Measurements from ENCODE around the gene CDC37L1.

The CDC37L1 gene

GRCh38 chr9:4662108-4662988 is 17.0 kb upstream of the CDC37L1 start, which contains the start of gene PLPP6:
Gene PLPP6, plus strand, starts transcription at chr9:4662294. Its CDS starts 82 bp downstream, at chr9:4662376.
- TF ChIP-seq GATA1 (IDR thresholded peaks at IDR 0.05; ENCODE audit: low read depth, low read length) (no peak), POLR2A (IDR thresholded peaks at IDR 0.05; ENCODE audit: low read length) (peak; percentile 72)
- peak; percentile 78 to 89 for DNase-seq

- TF ChIP-seq POLR2A (IDR thresholded peaks at IDR 0.05; ENCODE audit: low read length) = no peak
- no peak for TF ChIP-seq GATA1 (IDR thresholded peaks at IDR 0.05; ENCODE audit: low read depth, low read length)
- DNase-seq = peak in 1 of 2 experiments; percentile 25
Observed at GRCh38 chr9:4662989-4663792, 16.2 kb upstream of the CDC37L1 start.

GRCh38 chr9:4663956-4664355 is 15.4 kb upstream of the CDC37L1 start:
- DNase-seq = no peak
- no peak for TF ChIP-seq POLR2A (IDR thresholded peaks at IDR 0.05; ENCODE audit: low read length)
- no peak for TF ChIP-seq GATA1 (IDR thresholded peaks at IDR 0.05; ENCODE audit: low read depth, low read length)

GRCh38 chr9:4665357-4665756 is 14.0 kb upstream of the CDC37L1 start:
- DNase-seq = no peak
- no peak for TF ChIP-seq GATA1 (IDR thresholded peaks at IDR 0.05; ENCODE audit: low read depth, low read length)

- TF ChIP-seq GATA1 (IDR thresholded peaks at IDR 0.05; ENCODE audit: low read depth, low read length) (no peak), POLR2A (IDR thresholded peaks at IDR 0.05; ENCODE audit: low read length) (peak; percentile 35)
- peak; percentile 67 for DNase-seq
Observed at GRCh38 chr9:4666042-4666699, 13.2 kb upstream of the CDC37L1 start, which contains the start of gene SPATA6L. Gene SPATA6L, minus strand, starts transcription at chr9:4666480. Its CDS starts 230 bp downstream, at chr9:4666250.

- TF ChIP-seq GATA1 (IDR thresholded peaks at IDR 0.05; ENCODE audit: low read depth, low read length) (no peak), POLR2A (IDR thresholded peaks at IDR 0.05; ENCODE audit: low read length) (no peak)
- no peak for DNase-seq
Observed at GRCh38 chr9:4667681-4668080, 11.7 kb upstream of the CDC37L1 start.

GRCh38 chr9:4668604-4669003 is 10.8 kb upstream of the CDC37L1 start:
- DNase-seq = no peak
- TF ChIP-seq GATA1 (IDR thresholded peaks at IDR 0.05; ENCODE audit: low read depth, low read length) (no peak), POLR2A (IDR thresholded peaks at IDR 0.05; ENCODE audit: low read length) (no peak)

- no peak for TF ChIP-seq POLR2A (IDR thresholded peaks at IDR 0.05; ENCODE audit: low read length)
- no peak for TF ChIP-seq GATA1 (IDR thresholded peaks at IDR 0.05; ENCODE audit: low read depth, low read length)
- DNase-seq = no peak
Observed at GRCh38 chr9:4669890-4670289, 9.5 kb upstream of the CDC37L1 start.

- TF ChIP-seq GATA1 (IDR thresholded peaks at IDR 0.05; ENCODE audit: low read depth, low read length) (no peak), POLR2A (IDR thresholded peaks at IDR 0.05; ENCODE audit: low read length) (no peak)
- DNase-seq = no peak
Observed at GRCh38 chr9:4670591-4670990, 8.8 kb upstream of the CDC37L1 start.

- no peak for DNase-seq
- TF ChIP-seq GATA1 (IDR thresholded peaks at IDR 0.05; ENCODE audit: low read depth, low read length) = no peak
- TF ChIP-seq POLR2A (IDR thresholded peaks at IDR 0.05; ENCODE audit: low read length) = no peak
Observed at GRCh38 chr9:4671737-4672136, 7.6 kb upstream of the CDC37L1 start.

- no peak for TF ChIP-seq GATA1 (IDR thresholded peaks at IDR 0.05; ENCODE audit: low read depth, low read length)
- no peak for DNase-seq
Observed at GRCh38 chr9:4674783-4675182, 4.6 kb upstream of the CDC37L1 start.

GRCh38 chr9:4677392-4677791 is 2.0 kb upstream of the CDC37L1 start:
- no peak for DNase-seq

GRCh38 chr9:4678679-4679267 is 596 bp upstream of the CDC37L1 start:
- TF ChIP-seq POLR2A (IDR thresholded peaks at IDR 0.05; ENCODE audit: low read length) (no peak), GATA1 (IDR thresholded peaks at IDR 0.05; ENCODE audit: low read depth, low read length) (no peak)
- peak; percentile 76 to 83 for DNase-seq

More at GRCh38 chr9:4677392-4677791, 2.0 kb upstream of the CDC37L1 start:
- no peak for TF ChIP-seq GATA1 (IDR thresholded peaks at IDR 0.05; ENCODE audit: low read depth, low read length)
- TF ChIP-seq POLR2A (IDR thresholded peaks at IDR 0.05; ENCODE audit: low read length) = no peak

Measured in erythroblast (primary cell).